ENCODE measurements around the gene RANBP17.
A peak's percentile ranks its signal among the peaks of the same experiment; 100 is the strongest.

DNA sequence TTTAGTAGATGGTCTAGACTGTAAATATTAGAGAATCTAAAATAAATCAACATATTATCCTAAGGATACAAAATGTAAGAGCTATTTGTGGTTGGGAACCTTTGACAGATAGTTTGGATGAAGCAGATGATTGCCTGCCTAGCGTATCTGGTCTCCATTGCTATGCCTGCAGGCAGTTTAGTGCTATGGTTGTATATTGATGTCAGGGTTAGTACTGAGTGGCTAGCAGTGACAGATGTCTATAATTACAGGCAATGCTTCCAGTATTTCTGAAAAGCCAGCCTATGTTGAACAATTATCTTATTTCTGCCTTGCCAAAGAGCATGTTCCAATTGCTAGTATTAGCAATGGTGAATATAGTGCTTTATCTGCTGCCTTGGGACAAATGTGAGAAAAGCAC lies 296.0 kb downstream of the RANBP17 start:
- TF ChIP-seq ZNF8 (CRISPR knock-in tag; IDR thresholded peaks at IDR 0.05) (no peak), ZC3H10 (CRISPR knock-in tag; IDR thresholded peaks at IDR 0.05) (no peak), ZNF565 (CRISPR knock-in tag; conservative IDR thresholded peaks at IDR 0.05; ENCODE audit: low read depth) (no peak), ARNTL (CRISPR knock-in tag; IDR thresholded peaks at IDR 0.05; ENCODE audit: borderline replicate concordance, low read depth) (no peak), ZFP3 (CRISPR knock-in tag; IDR thresholded peaks at IDR 0.05) (no peak), TCF4 (CRISPR knock-in tag; IDR thresholded peaks at IDR 0.05; ENCODE audit: borderline replicate concordance) (peak; percentile 35; the same call in 1 of the 2 replicates), ESRRG (CRISPR knock-in tag; IDR thresholded peaks at IDR 0.05) (no peak), ZFP30 (CRISPR knock-in tag; IDR thresholded peaks at IDR 0.05) (no peak)
- TF ChIP-seq, protein P1, sequence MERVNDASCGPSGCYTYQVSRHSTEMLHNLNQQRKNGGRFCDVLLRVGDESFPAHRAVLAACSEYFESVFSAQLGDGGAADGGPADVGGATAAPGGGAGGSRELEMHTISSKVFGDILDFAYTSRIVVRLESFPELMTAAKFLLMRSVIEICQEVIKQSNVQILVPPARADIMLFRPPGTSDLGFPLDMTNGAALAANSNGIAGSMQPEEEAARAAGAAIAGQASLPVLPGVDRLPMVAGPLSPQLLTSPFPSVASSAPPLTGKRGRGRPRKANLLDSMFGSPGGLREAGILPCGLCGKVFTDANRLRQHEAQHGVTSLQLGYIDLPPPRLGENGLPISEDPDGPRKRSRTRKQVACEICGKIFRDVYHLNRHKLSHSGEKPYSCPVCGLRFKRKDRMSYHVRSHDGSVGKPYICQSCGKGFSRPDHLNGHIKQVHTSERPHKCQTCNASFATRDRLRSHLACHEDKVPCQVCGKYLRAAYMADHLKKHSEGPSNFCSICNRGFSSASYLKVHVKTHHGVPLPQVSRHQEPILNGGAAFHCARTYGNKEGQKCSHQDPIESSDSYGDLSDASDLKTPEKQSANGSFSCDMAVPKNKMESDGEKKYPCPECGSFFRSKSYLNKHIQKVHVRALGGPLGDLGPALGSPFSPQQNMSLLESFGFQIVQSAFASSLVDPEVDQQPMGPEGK (CRISPR knock-in tag; IDR thresholded peaks at IDR 0.05; ENCODE audit: borderline replicate concordance) = no peak
- TF ChIP-seq, protein P2, sequence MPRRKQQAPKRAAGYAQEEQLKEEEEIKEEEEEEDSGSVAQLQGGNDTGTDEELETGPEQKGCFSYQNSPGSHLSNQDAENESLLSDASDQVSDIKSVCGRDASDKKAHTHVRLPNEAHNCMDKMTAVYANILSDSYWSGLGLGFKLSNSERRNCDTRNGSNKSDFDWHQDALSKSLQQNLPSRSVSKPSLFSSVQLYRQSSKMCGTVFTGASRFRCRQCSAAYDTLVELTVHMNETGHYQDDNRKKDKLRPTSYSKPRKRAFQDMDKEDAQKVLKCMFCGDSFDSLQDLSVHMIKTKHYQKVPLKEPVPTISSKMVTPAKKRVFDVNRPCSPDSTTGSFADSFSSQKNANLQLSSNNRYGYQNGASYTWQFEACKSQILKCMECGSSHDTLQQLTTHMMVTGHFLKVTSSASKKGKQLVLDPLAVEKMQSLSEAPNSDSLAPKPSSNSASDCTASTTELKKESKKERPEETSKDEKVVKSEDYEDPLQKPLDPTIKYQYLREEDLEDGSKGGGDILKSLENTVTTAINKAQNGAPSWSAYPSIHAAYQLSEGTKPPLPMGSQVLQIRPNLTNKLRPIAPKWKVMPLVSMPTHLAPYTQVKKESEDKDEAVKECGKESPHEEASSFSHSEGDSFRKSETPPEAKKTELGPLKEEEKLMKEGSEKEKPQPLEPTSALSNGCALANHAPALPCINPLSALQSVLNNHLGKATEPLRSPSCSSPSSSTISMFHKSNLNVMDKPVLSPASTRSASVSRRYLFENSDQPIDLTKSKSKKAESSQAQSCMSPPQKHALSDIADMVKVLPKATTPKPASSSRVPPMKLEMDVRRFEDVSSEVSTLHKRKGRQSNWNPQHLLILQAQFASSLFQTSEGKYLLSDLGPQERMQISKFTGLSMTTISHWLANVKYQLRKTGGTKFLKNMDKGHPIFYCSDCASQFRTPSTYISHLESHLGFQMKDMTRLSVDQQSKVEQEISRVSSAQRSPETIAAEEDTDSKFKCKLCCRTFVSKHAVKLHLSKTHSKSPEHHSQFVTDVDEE (CRISPR knock-in tag; IDR thresholded peaks at IDR 0.05) = no peak; the same call in 1 of the 2 replicates

Data from SK-N-SH treated with all-trans-retinoic acid at 6 μM for 48 hours (cell line).